Measurements from ENCODE around the gene ARSG.

The ARSG gene

DNA sequence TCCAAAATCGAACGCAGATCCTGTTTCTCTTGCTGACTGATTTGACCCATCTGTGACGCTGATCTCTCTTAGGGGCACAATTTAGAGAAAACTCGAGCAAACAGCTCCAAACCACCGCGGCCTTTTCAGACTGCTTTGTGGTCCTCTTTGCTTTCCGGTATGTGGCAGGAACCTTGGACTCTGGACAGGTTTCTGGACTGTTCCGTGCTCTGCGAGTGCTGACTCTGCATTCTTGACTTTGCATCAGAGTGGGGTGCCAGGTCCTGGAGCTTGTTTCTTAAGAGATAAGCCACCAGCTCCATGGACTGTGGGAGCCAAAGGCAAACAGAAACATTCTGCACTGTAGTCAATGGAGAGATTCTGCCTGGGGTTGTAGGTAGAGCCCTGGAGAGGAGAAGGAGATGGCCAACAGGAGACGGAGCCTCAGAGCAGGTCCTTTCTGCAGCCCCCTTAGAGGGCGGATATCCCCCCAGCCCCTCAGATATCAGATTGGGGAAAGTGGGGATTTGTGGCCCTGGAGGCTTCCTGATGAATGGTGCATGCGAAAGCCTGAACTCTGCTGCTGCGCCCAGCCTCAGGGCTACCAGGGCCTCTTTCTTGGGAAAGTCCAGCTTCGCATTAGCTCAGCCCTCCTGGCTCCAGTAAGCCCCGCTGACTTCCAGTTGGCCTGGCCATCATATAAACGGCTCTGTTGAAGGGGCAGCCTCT, 100.4 kb downstream of the ARSG start:
- Histone ChIP-seq H3K9me2 (ENCODE audit: low read depth, low read length) (no peaks in the 10 kb centered on the region), H3F3A (ENCODE audit: insufficient read depth, low read length) (no peaks in the 10 kb centered on the region), H3K4me3 (ENCODE audit: low read depth, low read length, poor library complexity, severe bottlenecking) (no peak overlapping the region), H2AFZ (ENCODE audit: low read length) (no peak overlapping the region), H3K4me1 (ENCODE audit: insufficient read depth, low read length, severe bottlenecking) (no peaks in the 10 kb centered on the region), H3K4me2 (ENCODE audit: low read length) (no peak overlapping the region), H3K27me3 (ENCODE audit: insufficient read depth, low read length) (no peaks in the 10 kb centered on the region), H3K79me2 (ENCODE audit: insufficient read depth, low read length) (no peaks in the 10 kb centered on the region), H3K27ac (ENCODE audit: low read depth, low read length, poor library complexity, severe bottlenecking) (no peak overlapping the region), H3K36me3 (ENCODE audit: insufficient read depth, low read length) (0 out of 2 replicates have a peak, but pooled peaks cover 6% of the 10 kb centered on the region), H3K9me3 (ENCODE audit: low read length) (no peaks in the 10 kb centered on the region), H3K9ac (ENCODE audit: low read length) (no peak overlapping the region), H4K20me1 (ENCODE audit: insufficient read depth, low read length) (no peaks in the 10 kb centered on the region)
- TF ChIP-seq, protein P1, sequence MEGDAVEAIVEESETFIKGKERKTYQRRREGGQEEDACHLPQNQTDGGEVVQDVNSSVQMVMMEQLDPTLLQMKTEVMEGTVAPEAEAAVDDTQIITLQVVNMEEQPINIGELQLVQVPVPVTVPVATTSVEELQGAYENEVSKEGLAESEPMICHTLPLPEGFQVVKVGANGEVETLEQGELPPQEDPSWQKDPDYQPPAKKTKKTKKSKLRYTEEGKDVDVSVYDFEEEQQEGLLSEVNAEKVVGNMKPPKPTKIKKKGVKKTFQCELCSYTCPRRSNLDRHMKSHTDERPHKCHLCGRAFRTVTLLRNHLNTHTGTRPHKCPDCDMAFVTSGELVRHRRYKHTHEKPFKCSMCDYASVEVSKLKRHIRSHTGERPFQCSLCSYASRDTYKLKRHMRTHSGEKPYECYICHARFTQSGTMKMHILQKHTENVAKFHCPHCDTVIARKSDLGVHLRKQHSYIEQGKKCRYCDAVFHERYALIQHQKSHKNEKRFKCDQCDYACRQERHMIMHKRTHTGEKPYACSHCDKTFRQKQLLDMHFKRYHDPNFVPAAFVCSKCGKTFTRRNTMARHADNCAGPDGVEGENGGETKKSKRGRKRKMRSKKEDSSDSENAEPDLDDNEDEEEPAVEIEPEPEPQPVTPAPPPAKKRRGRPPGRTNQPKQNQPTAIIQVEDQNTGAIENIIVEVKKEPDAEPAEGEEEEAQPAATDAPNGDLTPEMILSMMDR (IDR thresholded peaks at IDR 0.05; ENCODE audit: low read length), result no peak
- TF ChIP-seq EZH2 (IDR thresholded peaks at IDR 0.05; ENCODE audit: borderline replicate concordance, low read length), result no peak

DNA sequence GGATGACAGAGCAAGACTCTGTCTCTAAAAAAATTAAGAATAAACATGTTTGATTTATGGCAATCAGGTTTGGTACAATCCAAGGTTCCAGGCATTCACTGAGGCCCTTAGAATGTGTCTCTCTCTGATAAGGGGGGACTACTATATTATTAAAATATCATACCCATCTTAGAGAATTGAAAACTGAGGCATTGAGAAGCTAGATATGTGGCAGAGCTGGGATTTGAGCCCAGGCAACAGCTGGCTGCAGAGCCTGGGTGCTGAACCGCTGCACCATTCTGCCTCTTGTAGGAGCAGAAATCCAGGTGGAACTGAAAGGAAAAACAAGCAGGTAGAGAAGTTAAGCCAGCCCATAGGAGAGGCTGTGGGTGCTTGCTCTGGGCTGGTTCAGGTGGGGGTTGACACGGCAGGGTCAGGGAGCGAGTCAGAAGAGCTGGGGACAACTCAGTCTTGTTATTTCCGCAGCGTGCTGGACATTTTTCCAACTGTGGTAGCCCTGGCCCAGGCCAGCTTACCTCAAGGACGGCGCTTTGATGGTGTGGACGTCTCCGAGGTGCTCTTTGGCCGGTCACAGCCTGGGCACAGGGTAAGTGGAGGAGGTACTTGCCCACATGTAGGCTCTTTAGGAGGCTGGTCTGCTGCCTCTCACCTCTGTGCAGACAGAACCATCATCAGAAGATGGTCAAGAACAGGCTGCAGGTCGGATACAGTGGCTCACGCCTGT, 103.5 kb downstream of the ARSG start:
- no peaks in the 10 kb centered on the region for H3K79me2 ChIP-seq (ENCODE audit: insufficient read depth, low read length)
- TF ChIP-seq EZH2 (IDR thresholded peaks at IDR 0.05; ENCODE audit: borderline replicate concordance, low read length), result no peak
- TF ChIP-seq, protein P1 (IDR thresholded peaks at IDR 0.05; ENCODE audit: low read length), result no peak
- 0 out of 2 replicates have a peak, but pooled peaks cover 6% of the 10 kb centered on the region for H3K36me3 ChIP-seq (ENCODE audit: insufficient read depth, low read length)
- H3K9me3 ChIP-seq (ENCODE audit: low read length), result no peaks in the 10 kb centered on the region
- H3K4me1 ChIP-seq (ENCODE audit: insufficient read depth, low read length, severe bottlenecking), result peaks cover 15% of the 10 kb centered on the region
- H3K9me2 ChIP-seq (ENCODE audit: low read depth, low read length), result no peaks in the 10 kb centered on the region
- no peak overlapping the region for H3K4me2 ChIP-seq (ENCODE audit: low read length)
- no peaks in the 10 kb centered on the region for H4K20me1 ChIP-seq (ENCODE audit: insufficient read depth, low read length)
- H2AFZ ChIP-seq (ENCODE audit: low read length), result no peak overlapping the region
- H3K27ac ChIP-seq (ENCODE audit: low read depth, low read length, poor library complexity, severe bottlenecking), result no peak overlapping the region
- H3F3A ChIP-seq (ENCODE audit: insufficient read depth, low read length), result no peaks in the 10 kb centered on the region
- no peak overlapping the region for H3K9ac ChIP-seq (ENCODE audit: low read length)
- no peaks in the 10 kb centered on the region for H3K27me3 ChIP-seq (ENCODE audit: insufficient read depth, low read length)
- H3K4me3 ChIP-seq (ENCODE audit: low read depth, low read length, poor library complexity, severe bottlenecking), result no peak overlapping the region

DNA sequence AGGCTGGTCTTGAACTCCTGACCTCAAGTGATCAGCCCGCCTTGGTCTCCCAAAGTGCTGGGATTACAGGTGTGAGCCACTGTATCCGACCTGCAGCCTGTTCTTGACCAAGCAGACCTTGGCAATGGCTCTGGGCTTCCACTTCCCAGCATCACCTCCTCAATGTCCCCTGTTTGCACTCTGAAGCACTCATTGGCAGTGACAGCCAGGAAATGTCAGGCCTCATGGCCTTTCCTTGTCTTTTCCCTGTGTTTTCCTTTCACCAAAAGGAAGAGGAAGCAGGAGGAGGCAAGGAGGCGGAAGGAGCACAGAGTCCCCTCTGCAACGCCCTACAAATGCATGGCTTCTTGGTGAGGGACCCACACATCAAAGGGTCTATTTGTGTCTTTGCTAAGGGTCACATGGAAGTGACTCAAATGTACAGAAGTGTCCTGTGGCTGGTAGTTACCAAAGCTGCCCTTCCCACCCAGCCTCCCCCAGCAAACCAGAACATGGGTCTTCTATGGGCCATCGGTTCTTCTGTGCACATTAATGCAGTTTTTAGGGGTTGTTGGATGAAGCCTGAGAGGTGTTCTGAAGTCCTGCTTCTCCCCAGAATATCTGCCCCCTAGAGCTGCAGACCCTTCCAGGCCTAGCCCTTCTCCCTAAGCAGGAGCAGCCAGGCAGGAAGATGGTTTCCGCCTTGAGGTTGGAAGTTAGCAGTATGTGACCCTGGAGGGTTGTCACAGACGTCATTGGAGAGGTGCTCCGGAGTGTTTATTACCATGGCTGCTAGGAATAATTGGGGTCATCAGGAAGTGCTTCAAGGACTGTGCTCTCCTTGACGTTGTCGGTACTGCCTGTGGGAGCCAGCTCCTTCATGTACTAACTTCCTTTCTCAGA, 105.2 kb downstream of the ARSG start:
- Histone ChIP-seq H3K79me2 (ENCODE audit: insufficient read depth, low read length) (no peaks in the 10 kb centered on the region), H4K20me1 (ENCODE audit: insufficient read depth, low read length) (no peaks in the 10 kb centered on the region), H3K4me2 (ENCODE audit: low read length) (no peak overlapping the region), H3K9me2 (ENCODE audit: low read depth, low read length) (no peaks in the 10 kb centered on the region), H3K4me3 (ENCODE audit: low read depth, low read length, poor library complexity, severe bottlenecking) (no peak overlapping the region), H3K27ac (ENCODE audit: low read depth, low read length, poor library complexity, severe bottlenecking) (no peak overlapping the region), H3K4me1 (ENCODE audit: insufficient read depth, low read length, severe bottlenecking) (peaks cover 32% of the 10 kb centered on the region), H3K9me3 (ENCODE audit: low read length) (no peaks in the 10 kb centered on the region), H3K27me3 (ENCODE audit: insufficient read depth, low read length) (no peaks in the 10 kb centered on the region), H3K9ac (ENCODE audit: low read length) (no peak overlapping the region), H3K36me3 (ENCODE audit: insufficient read depth, low read length) (0 out of 2 replicates have a peak, but pooled peaks cover 6% of the 10 kb centered on the region), H2AFZ (ENCODE audit: low read length) (no peak overlapping the region), H3F3A (ENCODE audit: insufficient read depth, low read length) (no peaks in the 10 kb centered on the region)
- TF ChIP-seq, protein P1 (IDR thresholded peaks at IDR 0.05; ENCODE audit: low read length), result no peak
- TF ChIP-seq EZH2 (IDR thresholded peaks at IDR 0.05; ENCODE audit: borderline replicate concordance, low read length), result no peak

All from OCI-LY1 (cell line).